GM19438 (cell line): Measurements from ENCODE around the gene VRK1.

ENCODE experiments used
- ATAC-seq: cut with Tn5 transposase; IDR thresholded peaks from one replicate; pipeline ENCODE4 v1.9.1; 2021; ENCODE audit warnings: low read depth; ENCODE audit not compliant: unreplicated experiment

VRK1 gene

DNA sequence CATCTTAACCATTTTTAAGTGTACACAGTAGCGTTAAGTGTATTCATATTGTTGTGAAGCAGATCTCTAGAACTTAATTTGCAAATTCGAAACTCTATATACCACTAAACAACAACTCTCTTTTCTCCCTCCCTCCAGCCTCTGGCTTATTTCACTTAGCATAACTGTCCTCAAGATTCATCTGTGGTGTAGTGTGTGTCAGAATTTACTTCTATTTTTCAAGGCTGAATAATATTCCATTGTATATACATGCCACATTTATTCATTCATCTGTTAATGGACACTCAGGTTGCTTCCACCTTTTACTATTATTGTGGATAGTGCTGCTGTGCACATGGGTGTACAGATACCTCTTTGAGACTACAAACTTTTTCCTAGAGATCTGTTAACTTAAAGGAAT lies 26.5 kb downstream of the VRK1 start:
- ATAC-seq, result no peak

- ATAC-seq, result no peak
Measured at GRCh38 chr14:96824283-96824682, 27.1 kb downstream of the VRK1 start.

DNA sequence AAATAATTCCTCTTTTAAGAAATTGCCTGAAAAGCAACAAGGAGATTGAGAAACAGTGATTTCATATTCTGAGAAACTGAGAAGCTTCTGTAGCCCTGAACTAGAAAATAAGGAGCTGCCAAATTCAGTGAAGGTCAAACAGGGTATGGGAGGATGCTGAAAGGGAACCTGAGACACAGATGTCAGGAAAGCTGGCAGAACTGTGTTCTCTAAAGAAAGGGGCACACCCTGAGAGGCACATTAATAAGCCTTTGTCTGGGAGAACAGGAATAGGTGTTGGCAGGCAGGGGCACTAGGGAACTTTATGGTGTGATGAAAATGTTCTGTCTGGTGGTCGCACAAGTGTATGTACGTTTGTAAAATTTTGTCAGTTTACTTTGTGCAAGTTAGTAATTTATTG lies 29.6 kb downstream of the VRK1 start:
- no peak for ATAC-seq

DNA sequence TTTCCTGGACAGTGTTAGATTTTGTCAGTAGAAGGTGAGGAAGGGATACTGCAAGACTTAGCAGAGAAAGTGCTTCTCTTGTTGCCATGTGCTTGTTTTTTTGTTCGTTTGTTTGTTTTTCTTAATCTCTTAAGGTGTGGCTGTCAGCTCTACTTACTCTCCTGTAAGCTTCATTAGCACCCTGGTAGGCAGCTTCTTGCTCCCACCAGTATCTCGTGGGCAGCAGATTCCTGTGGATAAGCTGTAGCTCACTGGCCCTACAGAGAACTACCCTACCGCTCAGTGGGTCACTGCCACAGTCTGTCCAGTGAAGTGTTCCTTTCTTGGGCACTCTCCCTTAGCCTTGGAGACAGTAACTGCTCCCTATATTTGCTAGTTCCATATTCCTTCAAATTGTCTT lies 30.1 kb downstream of the VRK1 start:
- ATAC-seq, result no peak

DNA sequence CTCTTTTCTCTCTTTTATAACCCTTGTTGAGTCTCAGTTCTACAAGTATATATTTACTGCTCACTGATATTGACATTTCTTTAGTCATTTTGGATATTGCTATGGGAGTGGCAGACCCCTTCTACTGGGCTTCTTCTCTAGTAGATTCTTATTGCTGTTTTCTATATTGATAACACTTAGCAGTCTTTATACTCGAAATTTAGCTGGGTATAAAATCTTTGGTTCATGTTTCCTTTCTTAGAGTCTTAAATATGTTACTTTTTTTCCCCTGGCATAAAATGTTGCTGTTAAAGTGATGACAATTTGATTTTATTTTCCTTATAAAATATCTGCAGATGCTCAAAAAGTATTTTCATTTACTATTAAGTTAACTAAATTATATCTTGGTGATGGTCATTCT lies 32.6 kb downstream of the VRK1 start:
- ATAC-seq, result no peak

DNA sequence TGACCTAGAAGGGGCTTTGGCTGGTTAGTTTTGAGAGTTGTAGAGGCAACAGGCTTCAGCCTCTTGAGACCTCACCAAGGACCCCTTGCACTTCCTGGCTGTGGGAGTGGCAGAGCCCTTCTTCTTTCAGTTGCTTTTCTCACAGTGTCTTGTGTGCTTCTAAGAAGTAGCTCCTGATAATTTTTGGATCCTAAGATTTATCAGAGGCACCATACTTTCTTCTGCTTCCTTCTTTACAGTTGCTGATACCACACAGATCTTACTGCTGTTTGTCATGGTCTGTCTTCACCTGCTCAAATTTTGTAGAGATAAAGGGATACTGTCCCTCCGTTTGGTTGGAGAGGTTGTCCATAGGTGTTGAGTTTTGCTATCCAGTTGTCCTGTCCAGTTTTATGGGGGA lies 33.8 kb downstream of the VRK1 start:
- ATAC-seq, result no peak

DNA sequence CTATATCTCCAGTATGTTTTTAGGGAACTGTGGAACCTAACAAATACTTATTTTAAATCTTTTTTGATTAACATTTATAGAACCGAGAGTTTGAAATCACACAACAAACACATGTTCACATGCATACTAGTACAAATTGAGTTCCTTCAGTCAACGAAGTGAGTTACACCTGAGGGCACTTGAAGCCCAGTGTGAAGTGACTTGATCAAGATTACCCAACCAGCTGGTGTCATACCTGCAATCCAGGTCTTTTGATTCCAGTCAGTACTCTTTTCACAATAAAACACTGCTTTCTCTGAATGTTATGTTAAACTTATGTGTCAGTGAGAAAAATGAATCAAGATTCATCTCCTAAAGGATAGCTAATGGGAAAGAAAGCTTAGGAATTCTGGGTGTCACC lies 35.2 kb downstream of the VRK1 start:
- ATAC-seq, result no peak

GRCh38 chr14:96838449-96838848 lies 41.3 kb downstream of the VRK1 start:
- no peak for ATAC-seq

DNA sequence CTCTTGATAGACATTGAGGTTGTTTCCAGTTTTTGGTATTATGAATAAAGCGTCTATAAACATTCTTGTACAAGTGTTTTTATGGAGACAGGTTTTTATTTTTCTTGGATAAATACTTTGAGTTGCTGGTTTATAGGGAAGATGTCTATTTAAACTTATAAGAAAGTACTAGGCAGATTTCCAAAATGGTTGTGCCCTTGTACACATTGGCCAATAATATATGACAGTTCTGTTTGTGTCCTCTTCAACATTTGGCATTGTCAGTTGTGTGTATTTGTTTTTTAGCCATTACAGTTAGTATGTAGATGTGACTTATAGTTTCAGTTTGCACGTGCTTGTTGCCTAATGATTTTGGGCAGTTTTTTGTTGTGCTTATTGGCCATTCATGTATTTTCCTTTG lies 42.1 kb downstream of the VRK1 start:
- no peak for ATAC-seq

GRCh38 chr14:96843137-96843536 lies 46.0 kb downstream of the VRK1 start:
- ATAC-seq, result no peak

DNA sequence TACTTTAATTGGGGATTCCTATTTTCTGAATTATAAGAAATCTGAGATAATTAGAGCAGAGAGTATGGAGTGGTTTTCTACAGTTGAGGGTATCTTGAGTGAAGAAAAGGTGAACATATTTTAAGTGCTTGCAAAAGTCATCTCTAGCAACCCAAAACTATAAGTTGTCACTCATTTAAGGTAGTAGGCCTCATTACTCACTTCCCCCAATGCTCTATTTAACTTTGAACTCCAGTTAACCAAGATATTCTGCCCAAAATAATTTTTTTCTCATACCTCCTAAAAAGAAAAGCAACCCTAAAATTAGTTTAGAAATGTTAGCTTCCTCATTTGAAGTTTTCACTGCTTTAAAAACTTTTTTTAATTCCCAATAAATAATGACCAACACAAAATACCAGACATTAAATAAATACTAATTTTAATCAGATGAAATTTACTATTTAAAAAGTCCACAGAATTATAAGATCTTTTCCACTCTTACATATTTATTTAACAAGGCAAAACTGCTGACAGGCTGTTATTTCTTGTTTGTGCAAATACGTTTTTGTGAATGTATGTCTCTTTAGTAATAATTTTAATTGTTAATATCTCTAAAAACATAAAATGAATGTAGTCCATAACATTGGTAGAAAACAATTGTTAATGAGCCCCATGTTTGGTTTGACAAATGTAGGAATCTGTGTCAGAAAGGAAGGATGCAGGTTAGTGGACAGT lies 47.8 kb downstream of the VRK1 start:
- ATAC-seq, result no peak

- ATAC-seq, result no peak
Measured at GRCh38 chr14:96847451-96847850, 50.3 kb downstream of the VRK1 start.

DNA sequence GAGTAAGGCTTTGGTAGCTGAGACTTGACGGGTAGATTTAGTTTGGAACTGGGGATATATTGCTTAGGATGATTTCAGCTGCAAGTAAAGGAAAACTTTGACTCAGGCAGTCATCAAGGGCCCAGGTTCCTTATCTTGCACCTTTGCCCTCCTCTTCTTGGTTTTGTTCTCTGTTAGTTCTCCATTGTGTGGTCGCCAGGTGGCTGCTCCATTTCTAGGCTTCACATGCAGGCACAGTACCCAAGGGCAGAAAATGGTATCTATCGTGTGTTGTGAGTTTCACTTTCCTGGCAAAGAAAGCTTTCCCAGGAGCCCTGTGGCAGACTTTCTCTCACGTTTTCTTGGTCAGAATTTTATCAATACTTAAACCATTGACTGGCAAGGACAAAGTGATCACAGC lies 50.8 kb downstream of the VRK1 start:
- ATAC-seq, result no peak

DNA sequence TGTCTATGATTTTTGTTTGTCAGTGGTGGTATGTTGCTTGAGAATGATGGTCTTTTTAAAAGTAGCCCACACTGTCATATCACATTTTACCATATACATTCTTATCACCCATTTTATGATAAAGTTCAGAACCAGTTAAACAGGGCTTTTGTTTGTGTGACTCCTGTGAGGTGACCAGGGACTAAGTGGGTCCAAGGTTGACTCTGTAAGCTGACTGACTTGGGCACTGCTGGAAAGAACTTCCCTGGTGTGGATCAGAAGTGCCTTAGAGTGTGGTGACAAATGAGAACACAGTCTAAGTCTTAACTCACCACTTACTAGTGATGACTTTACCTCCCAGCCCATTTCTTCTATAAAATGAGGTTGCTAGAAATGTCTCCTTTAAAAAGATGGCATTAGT lies 52.6 kb downstream of the VRK1 start:
- ATAC-seq, result no peak

GRCh38 chr14:96851694-96852381 lies 54.7 kb downstream of the VRK1 start:
- no peak for ATAC-seq

- ATAC-seq, result no peak
Measured at GRCh38 chr14:96852823-96853422, 55.7 kb downstream of the VRK1 start.

DNA sequence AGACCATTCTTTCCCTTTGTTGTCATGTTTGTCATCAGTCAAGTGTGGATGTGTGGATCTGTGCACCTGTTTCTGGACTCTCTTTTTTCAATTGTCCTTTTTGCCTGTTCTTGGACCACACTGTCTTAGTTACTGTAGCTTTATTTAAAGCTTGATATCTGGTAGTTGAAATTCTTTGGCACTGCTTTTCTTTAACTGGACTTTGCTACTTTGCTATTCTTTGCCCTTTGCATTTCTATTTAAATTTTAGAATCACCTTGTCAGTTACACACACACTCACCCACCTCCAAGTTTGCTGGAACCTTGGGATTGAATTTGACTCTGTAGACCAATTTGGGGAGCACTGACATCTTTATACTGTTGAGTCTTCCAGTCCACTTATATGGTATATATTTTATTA lies 61.5 kb downstream of the VRK1 start:
- no peak for ATAC-seq

- no peak for ATAC-seq
Measured at GRCh38 chr14:96861568-96862310, 64.6 kb downstream of the VRK1 start.

DNA sequence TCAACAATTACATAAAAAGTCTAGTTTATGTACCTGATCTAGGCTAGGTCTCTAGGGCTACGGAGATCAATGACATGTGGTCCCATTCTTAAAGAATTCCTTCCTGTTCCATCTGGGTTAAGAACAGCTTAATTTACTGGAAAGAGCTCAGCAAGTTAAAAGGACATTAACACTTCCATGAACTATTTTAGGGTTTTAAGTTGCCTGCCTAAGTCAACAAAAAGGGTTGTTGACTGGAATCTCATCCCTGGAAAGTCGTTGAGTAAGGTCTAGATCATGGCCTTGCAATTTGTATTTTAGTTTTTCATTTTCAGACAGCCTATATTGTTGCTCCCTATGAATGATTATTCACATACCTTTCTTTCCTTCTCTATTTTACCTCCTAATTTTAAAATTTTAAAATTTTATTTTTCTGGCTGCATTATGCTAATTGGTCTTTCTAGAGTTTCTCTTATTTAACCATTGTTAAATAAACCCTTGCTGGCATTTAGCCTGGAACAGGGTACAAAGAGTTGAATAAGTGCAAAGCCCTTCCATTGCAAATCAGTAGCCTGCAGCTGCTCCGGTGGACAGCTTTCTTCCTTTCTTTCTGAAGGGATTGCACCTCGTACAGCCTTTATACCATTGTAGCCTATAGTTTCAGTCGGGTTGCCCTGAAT lies 66.3 kb downstream of the VRK1 start:
- no peak for ATAC-seq

GRCh38 chr14:96863986-96864330 lies 66.8 kb downstream of the VRK1 start:
- no peak for ATAC-seq

DNA sequence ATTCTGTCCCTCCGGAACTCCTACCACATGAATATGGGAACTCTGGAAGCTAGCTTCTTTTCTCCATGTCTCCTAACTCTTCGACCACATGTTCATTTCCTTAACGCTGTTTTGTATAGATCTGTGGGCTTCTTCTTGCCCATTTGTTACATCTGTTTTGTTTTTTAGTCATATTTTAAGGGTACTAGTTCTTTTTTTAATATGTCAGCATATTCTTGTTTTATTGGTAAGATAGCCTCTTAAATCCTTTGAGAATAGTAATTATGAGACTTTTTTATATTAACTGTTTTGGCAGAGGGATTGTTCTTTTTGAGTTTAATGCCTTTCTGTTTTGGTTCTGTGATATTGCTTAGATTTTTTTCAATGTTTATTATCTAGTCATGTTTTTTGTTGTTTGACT lies 70.5 kb downstream of the VRK1 start:
- no peak for ATAC-seq
